Colonic mucosa (tissue), 4 donors: Measurements from ENCODE around the gene ADK. TPM values are rescaled to one million over a fixed set of nuclear protein-coding genes. Genes with fewer than 3 reads are reported as not detected.

ENCODE experiments used
- DNase-seq: peaks from one replicate; pipeline ENCODE4 v3.0.0-alpha.2; 2020
- H3K27ac ChIP-seq: fragments of 200-600 bp; one replicate; pipeline ENCODE4 v1.8.0; 2021
- H3K27me3 ChIP-seq: fragments of 200-600 bp; one replicate; pipeline ENCODE4 v1.8.0; 2021
- H3K36me3 ChIP-seq: fragments of 200-600 bp; one replicate; pipeline ENCODE4 v1.8.0; 2021
- H3K4me1 ChIP-seq: fragments of 200-600 bp; one replicate; pipeline ENCODE4 v1.8.0; 2021; ENCODE audit warnings: mild to moderate bottlenecking
- H3K4me3 ChIP-seq: fragments of 200-600 bp; one replicate; pipeline ENCODE4 v1.8.0; 2021
- H3K9ac ChIP-seq, 2 donors: one replicate each; pipeline ENCODE4 v1.7.0; 2013; ENCODE audit warnings: control low read depth in 2 of 2, low read depth in 2 of 2, low read length in 2 of 2
- H3K9me3 ChIP-seq: fragments of 200-600 bp; one replicate; pipeline ENCODE4 v1.8.0; 2021
- CTCF ChIP-seq: fragments of 200-600 bp; IDR thresholded peaks from one replicate; pipeline ENCODE4 v1.8.0; 2022; ENCODE audit warnings: antibody characterized with exemption, mild to moderate bottlenecking
- intact Hi-C: fragments of 100-400 bp; cut with DNase I; formaldehyde crosslinking; loops from one replicate; pipeline ENCODE4 v1.14.1; 2022
- total RNA-seq, 2 donors: library from RNA; stranded (reverse); fragmentation: NEBNext Ultra II Directional in 1 of 2; extraction: Animal tissue kit (Norgen Biotek cat#: 25700) in 1 of 2; gene quantifications; one replicate each; pipeline ENCODE4 v1.2.1, GENCODE V29; 2021
- donor health status: healthy.
- donor health status: DM: no; HTN: no; CAD: no.
- donor health status: DM: no; HTN: no; CAD: no.

ADK gene
- total RNA-seq, 2 donors from 2014 or later, result 20.2 to 27.6 TPM

- no peaks in the 10 kb centered on the region for H3K36me3 ChIP-seq
- TF ChIP-seq CTCF, result no peak
- H3K4me1 ChIP-seq, result no peaks in the 10 kb centered on the region
- no peak overlapping the region for H3K4me3 ChIP-seq
- no peak for DNase-seq
- no peak overlapping the region for H3K9ac ChIP-seq
- H3K27me3 ChIP-seq, result no peaks in the 10 kb centered on the region
- H3K9me3 ChIP-seq, result no peaks in the 10 kb centered on the region
- intact Hi-C loops, result no loop called here
- H3K27ac ChIP-seq, result no peak overlapping the region
Measured at GRCh38 chr10:74685564-74685963, 534.5 kb downstream of the ADK start.

GRCh38 chr10:74690393-74690792 is 539.4 kb downstream of the ADK start:
- H3K27ac ChIP-seq, result no peak overlapping the region
- no peak for DNase-seq
- H3K4me1 ChIP-seq, result no peaks in the 10 kb centered on the region
- no peaks in the 10 kb centered on the region for H3K36me3 ChIP-seq
- no peak overlapping the region for H3K9ac ChIP-seq
- H3K9me3 ChIP-seq, result no peaks in the 10 kb centered on the region
- intact Hi-C loops, result no loop called here
- no peak for TF ChIP-seq CTCF
- no peaks in the 10 kb centered on the region for H3K27me3 ChIP-seq
- H3K4me3 ChIP-seq, result no peak overlapping the region

GRCh38 chr10:74691164-74691563 is 540.1 kb downstream of the ADK start:
- Histone ChIP-seq H3K36me3 (no peaks in the 10 kb centered on the region), H3K4me3 (no peak overlapping the region), H3K27ac (no peak overlapping the region), H3K27me3 (no peaks in the 10 kb centered on the region), H3K9ac (no peak overlapping the region), H3K9me3 (no peaks in the 10 kb centered on the region), H3K4me1 (no peaks in the 10 kb centered on the region)
- intact Hi-C loops, result no loop called here
- no peak for DNase-seq
- TF ChIP-seq CTCF, result no peak

- H3K36me3 ChIP-seq, result no peaks in the 10 kb centered on the region
- no peaks in the 10 kb centered on the region for H3K9me3 ChIP-seq
- intact Hi-C loops, result no loop called here
- H3K4me1 ChIP-seq, result no peaks in the 10 kb centered on the region
- no peak for DNase-seq
- no peak for TF ChIP-seq CTCF
- H3K4me3 ChIP-seq, result no peak overlapping the region
- H3K27me3 ChIP-seq, result no peaks in the 10 kb centered on the region
- no peak overlapping the region for H3K27ac ChIP-seq
- H3K9ac ChIP-seq, result no peak overlapping the region
Measured at GRCh38 chr10:74704629-74705357, 553.8 kb downstream of the ADK start.

- H3K27me3 ChIP-seq, result no peaks in the 10 kb centered on the region
- H3K36me3 ChIP-seq, result no peaks in the 10 kb centered on the region
- no peak overlapping the region for H3K4me3 ChIP-seq
- H3K9me3 ChIP-seq, result no peaks in the 10 kb centered on the region
- intact Hi-C loops, result no loop called here
- no peaks in the 10 kb centered on the region for H3K4me1 ChIP-seq
- H3K27ac ChIP-seq, result no peak overlapping the region
- no peak for DNase-seq
- no peak overlapping the region for H3K9ac ChIP-seq
- no peak for TF ChIP-seq CTCF
Measured at GRCh38 chr10:74705358-74705980, 554.4 kb downstream of the ADK start.
